DND-41 (cell line): ENCODE data around the gene INPP4A.

ENCODE experiments used
- CTCF ChIP-seq: IDR thresholded peaks from 2 replicates; pipeline ENCODE4 v1.5.1; 2012; ENCODE audit warnings: borderline replicate concordance, low read length, moderate library complexity, mild to moderate bottlenecking; ENCODE audit not compliant: poor library complexity, severe bottlenecking; ENCODE audit errors: extremely low read depth
- EZH2 ChIP-seq: IDR thresholded peaks from 3 replicates; pipeline ENCODE4 v1.6.1; 2012; ENCODE audit warnings: borderline replicate concordance, low read depth, mild to moderate bottlenecking, moderate library complexity, low read length, inconsistent platforms; ENCODE audit not compliant: severe bottlenecking

GRCh38 chr2:98500561-98500960 lies 55.9 kb downstream of the INPP4A start:
- TF ChIP-seq EZH2 (no peak), CTCF (no peak)
